Measurements from ENCODE around the gene TNRC6C.

DNA sequence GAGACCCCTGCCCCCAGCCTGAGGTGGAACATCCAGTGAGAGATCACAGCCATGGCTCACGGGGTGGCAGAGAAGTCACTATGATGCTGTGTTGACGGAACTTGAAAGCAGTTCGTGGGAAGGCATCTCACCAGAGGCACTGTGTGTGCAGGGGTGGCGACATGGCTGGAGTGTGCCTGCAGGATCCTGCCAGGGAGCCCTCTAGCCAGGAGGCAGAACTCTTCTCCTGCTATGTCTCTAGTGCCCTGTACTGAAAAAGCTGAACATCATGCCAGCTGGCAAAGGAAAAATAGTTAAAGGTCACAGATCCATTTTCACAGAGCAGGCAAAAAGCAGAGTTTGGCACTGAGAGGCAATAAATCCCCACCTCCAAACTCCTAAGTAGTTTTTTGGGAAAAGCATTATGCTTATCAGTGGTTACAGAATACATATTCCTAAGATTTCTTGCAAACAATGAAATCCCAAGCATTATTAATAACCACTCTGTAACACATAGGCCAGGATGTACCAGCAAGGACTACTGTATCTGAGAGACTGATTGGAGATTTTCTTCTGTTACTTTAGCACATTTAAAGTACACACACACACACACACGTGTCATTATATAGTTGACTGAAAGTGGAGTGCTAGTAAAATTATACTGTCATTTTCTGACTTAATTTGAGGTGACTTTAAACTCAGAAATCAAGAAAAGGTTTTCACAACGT is 36.8 kb downstream of the TNRC6C start:
- no peak for TF ChIP-seq POLR2A (IDR thresholded peaks at IDR 0.05)
- TF ChIP-seq, protein P1, sequence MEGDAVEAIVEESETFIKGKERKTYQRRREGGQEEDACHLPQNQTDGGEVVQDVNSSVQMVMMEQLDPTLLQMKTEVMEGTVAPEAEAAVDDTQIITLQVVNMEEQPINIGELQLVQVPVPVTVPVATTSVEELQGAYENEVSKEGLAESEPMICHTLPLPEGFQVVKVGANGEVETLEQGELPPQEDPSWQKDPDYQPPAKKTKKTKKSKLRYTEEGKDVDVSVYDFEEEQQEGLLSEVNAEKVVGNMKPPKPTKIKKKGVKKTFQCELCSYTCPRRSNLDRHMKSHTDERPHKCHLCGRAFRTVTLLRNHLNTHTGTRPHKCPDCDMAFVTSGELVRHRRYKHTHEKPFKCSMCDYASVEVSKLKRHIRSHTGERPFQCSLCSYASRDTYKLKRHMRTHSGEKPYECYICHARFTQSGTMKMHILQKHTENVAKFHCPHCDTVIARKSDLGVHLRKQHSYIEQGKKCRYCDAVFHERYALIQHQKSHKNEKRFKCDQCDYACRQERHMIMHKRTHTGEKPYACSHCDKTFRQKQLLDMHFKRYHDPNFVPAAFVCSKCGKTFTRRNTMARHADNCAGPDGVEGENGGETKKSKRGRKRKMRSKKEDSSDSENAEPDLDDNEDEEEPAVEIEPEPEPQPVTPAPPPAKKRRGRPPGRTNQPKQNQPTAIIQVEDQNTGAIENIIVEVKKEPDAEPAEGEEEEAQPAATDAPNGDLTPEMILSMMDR (IDR thresholded peaks at IDR 0.05 in 8 of 11, conservative IDR thresholded peaks at IDR 0.05 in 3 of 11): no peak

Measured in spleen (tissue), 7 donors.